ENCODE data around the gene GSE1. TPM values are rescaled to one million over a fixed set of nuclear protein-coding genes. Genes with fewer than 3 reads are reported as not detected.

Gene GSE1
- total and polyA plus RNA-seq, 2 of the 13 experiments (the other 11 are each of a cell fraction or from before 2014, with no cell fraction given): 16.1 to 31.2 TPM

DNA sequence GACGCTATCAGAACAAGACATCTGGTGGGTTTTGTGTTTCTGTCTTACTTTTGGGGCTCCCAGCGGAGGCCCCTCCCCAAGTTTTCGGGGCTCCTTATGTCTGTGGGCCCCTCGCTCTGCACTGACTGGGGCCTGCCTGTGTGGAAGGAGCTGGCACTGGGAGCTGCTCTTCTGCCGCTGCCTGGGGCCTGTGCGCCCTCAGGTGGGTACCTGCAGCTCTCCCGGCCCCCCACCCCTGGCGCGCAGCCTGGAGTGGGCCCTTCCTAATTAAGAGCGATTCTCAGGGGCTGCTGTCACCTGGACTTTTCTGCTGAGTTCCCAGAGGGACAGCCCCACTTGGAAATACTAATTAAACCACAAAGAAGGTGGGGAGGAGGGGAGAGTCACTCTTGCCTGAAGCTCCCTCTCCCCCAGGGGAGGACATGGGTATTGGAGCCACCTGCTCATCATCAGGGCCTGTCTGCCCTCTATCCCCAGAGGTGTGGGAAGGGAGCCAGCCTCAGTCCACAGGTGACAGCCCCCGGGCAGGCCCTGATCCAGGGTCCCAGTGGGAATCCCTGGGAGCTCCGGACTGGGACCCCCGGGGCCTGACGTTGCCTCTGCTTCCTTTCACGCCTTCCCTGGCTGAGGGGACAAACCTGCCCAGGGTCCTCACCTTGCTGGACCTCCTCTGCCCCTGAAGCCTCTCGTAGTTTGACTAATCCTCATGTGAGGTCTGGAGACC lies 36.5 kb downstream of the GSE1 start (continued):
- TF ChIP-seq, protein P1, sequence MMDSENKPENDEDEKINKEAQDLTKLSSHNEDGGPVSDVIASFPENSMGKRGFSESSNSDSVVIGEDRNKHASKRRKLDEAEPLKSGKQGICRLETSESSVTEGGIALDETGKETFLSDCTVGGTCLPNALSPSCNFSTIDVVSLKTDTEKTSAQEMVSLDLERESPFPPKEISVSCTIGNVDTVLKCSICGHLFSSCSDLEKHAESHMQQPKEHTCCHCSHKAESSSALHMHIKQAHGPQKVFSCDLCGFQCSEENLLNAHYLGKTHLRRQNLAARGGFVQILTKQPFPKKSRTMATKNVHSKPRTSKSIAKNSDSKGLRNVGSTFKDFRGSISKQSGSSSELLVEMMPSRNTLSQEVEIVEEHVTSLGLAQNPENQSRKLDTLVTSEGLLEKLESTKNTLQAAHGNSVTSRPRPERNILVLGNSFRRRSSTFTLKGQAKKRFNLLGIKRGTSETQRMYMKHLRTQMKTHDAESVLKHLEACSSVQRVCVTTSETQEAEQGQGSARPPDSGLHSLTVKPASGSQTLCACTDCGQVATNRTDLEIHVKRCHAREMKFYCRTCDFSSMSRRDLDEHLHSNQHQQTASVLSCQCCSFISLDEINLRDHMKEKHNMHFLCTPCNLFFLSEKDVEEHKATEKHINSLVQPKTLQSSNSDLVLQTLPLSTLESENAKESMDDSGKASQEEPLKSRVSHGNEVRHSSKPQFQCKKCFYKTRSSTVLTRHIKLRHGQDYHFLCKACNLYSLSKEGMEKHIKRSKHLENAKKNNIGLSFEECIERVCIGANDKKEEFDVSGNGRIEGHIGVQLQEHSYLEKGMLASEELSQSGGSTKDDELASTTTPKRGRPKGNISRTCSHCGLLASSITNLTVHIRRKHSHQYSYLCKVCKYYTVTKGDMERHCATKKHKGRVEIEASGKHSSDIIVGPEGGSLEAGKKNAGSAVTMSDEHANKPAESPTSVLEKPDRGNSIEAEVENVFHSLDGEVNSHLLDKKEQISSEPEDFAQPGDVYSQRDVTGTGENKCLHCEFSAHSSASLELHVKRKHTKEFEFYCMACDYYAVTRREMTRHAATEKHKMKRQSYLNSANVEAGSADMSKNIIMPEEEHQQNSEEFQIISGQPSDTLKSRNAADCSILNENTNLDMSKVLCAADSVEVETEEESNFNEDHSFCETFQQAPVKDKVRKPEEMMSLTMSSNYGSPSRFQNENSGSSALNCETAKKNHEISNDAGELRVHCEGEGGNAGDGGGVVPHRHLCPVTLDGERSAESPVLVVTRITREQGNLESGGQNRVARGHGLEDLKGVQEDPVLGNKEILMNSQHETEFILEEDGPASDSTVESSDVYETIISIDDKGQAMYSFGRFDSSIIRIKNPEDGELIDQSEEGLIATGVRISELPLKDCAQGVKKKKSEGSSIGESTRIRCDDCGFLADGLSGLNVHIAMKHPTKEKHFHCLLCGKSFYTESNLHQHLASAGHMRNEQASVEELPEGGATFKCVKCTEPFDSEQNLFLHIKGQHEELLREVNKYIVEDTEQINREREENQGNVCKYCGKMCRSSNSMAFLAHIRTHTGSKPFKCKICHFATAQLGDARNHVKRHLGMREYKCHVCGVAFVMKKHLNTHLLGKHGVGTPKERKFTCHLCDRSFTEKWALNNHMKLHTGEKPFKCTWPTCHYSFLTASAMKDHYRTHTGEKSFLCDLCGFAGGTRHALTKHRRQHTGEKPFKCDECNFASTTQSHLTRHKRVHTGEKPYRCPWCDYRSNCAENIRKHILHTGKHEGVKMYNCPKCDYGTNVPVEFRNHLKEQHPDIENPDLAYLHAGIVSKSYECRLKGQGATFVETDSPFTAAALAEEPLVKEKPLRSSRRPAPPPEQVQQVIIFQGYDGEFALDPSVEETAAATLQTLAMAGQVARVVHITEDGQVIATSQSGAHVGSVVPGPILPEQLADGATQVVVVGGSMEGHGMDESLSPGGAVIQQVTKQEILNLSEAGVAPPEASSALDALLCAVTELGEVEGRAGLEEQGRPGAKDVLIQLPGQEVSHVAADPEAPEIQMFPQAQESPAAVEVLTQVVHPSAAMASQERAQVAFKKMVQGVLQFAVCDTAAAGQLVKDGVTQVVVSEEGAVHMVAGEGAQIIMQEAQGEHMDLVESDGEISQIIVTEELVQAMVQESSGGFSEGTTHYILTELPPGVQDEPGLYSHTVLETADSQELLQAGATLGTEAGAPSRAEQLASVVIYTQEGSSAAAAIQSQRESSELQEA (CRISPR knock-in tag; IDR thresholded peaks at IDR 0.05; ENCODE audit: not compliant biosample characterization): no peak
- TF ChIP-seq, protein P2, sequence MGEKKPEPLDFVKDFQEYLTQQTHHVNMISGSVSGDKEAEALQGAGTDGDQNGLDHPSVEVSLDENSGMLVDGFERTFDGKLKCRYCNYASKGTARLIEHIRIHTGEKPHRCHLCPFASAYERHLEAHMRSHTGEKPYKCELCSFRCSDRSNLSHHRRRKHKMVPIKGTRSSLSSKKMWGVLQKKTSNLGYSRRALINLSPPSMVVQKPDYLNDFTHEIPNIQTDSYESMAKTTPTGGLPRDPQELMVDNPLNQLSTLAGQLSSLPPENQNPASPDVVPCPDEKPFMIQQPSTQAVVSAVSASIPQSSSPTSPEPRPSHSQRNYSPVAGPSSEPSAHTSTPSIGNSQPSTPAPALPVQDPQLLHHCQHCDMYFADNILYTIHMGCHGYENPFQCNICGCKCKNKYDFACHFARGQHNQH (CRISPR knock-in tag; IDR thresholded peaks at IDR 0.05): no peak
- TF ChIP-seq CC2D1A (CRISPR knock-in tag; IDR thresholded peaks at IDR 0.05): no peak
